Mucosa of gallbladder (tissue), 1 donor: Measurements from ENCODE around the gene GTSE1. TPM values are rescaled to one million over a fixed set of nuclear protein-coding genes. Genes with fewer than 3 reads are reported as not detected.
A peak's percentile ranks its signal among the peaks of the same experiment; 100 is the strongest.
"Not testable (repeated sequence)": the region's sequence is repeated elsewhere in the genome, so short reads cannot be mapped to it uniquely, and the experiment has no call there.

Experiments used
- DNase-seq: peaks from one replicate; pipeline ENCODE4 v3.0.0-alpha.2; 2020; ENCODE audit warnings: low spot score
- total RNA-seq: library from RNA; stranded (reverse); gene quantifications from one replicate; pipeline ENCODE4 v1.2.1, GENCODE V29; 2021
- donor health status: DM: no; HTN: no; CAD: no.

Gene GTSE1
- 1.3 TPM for total RNA-seq

- DNase-seq: peak; percentile 98
These were observed at the start of gene GTSE1 for GRCh38 chr22:46296257-46297150. GTSE1 (plus strand) TSS chr22:46296870; CDS start chr22:46297401, 531 bp downstream.

DNA sequence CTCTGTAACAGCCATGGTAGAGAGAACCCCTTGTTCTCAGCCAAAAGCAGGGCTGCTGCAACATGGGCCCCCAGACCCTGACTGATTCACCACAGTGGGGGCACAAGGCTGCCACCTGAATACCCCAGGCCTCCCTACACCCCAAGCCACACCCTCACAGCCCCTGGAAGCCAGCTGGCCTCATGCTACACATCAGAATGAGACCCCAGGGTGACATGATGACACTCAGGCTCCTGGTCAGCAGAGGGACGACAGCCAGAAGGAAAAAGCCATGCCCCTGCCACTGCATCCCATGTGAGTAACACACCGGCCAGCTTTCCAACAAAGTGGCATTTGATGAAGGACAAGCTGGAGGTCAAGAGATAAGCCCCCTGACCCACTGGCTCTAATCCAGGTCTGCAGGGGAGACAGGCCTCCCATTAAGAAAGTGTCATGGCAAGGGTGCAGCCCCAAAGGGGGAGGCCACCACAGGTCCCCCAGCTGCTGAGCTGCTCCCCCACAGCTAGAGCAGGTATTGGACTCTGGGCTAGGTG is 49.2 kb upstream of the GTSE1 start:
- DNase-seq: no peak

DNA sequence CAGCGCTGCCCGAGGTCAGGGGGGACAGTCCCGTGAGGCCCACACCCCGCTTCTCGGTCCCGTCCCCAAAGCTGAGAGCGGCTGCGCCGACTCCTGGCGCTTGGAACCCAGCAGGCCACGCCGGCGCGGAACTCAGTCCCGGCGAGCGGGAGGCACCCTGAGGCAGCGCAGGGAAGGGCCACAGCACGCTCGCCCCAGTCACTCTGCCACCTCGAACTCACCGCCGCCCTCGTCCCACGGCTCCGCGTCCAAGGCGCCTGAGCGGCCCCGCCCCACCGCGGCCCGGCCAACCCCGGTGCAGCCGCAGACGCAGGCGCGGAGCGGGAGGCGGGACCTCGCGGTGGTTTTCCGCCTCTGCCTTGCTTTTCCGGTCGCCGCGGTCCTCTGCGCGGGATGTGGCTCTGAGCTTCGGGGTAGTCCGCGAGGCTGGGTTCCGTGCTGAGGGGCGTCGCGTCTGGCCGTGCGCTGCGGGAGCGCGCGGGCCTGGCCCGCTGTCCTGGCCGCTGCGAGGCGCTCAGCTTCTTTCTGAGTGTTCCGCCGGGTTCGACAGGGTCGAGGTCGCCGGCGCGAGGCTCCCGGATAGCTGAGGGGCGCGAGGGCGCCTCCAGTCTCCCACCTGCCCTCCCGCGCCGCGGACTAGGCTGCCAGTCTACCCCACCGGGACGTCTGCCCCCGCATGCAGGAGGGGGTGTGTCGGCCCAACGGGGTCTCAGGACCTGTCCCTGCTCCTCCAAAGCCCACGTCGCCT is 46.5 kb upstream of the GTSE1 start, which contains the start of gene CDPF1:
TSS of gene CDPF1 (minus strand) at position 259 of the 748 bp plus-strand sequence. CDS start 2,009 bp downstream, outside the sequence.
- DNase-seq: peak; percentile 91

DNA sequence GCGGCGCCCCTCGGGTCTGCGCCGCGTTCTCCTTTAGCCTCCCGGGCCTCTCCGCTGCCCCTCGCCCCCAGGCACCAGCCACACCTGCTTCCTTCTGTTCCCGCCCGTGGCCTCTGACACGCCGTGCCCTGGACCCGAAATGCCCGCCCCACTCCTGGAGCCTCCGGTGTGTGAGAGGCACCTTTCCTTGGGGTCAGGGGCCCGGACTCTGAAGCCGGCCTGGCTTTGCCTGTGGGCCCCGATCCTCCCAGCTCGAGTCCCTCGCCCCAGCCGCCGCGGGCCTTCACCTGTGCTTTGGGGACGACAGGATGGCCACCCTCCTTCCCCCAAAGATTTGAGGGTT is 45.9 kb upstream of the GTSE1 start:
- no peak for DNase-seq

DNA sequence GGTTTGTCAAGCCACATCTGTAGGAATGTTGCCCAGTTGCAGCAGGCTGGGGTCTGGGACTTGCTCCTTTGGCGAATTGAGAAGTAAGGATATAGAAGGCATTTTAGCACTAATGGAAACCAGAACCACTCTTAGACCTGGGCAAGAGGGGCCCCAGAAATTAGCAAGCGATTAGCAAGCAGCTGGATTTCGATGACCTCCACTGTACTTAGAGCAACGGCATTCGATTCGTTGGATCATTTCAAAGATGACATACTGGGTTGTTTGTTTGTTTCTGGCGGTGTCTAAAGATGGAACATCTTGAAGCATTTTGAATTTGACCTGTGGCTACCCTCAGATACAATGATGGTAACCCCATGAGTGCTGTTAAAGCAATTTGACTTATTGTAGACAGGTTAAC is 45.4 kb upstream of the GTSE1 start:
- no peak for DNase-seq

GRCh38 chr22:46251816-46252380 is 44.8 kb upstream of the GTSE1 start:
- DNase-seq: no peak

DNA sequence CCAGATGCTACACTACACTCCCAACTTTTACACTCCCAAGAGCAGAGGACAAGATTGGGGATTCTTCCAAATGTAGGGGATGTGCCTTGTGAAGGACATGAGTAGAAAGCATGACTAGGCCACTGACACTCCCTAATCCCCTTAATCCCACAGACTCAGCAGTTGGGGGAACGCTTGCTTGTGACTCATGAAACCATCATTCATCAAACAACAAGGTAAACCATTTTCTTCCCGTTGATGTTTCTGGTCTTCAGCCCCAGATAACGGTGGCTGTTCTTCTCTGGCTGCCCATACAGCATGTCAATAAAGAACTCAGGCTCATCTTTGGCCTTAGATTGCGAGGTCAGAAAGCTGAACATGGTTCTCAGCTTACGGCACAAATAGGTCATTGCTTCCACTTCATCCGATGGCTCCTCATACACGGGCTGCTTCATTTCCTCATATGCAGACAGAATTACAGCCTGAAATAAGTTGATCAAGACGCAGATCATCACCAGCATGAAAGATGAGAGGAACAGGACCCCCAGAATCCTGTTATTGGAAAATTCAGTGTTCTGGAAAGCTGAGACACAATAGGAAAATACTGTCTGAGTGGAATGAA is 40.2 kb upstream of the GTSE1 start:
- DNase-seq: no peak

DNA sequence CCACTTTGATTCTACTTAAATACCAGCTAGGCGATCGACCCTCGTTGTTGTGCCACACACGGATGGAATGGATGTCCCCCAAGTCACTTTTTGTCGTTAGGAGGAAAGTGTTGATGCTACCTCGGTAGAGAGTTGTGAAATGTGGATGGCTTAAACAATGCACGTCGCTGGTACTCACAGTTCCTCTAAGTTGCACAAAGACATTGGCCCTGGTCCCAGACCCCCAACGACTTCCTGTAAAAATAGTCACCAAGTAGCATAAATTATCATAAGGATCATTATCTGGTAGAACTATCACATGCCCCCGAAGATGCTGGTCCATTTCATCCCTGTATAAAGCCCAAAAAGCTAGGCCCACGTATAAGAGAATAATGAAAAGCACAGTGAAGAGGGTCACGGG is 37.3 kb upstream of the GTSE1 start:
- no peak for DNase-seq

- no peak for DNase-seq
These were observed 36.6 kb upstream of the GTSE1 start for GRCh38 chr22:46260038-46260437.

DNA sequence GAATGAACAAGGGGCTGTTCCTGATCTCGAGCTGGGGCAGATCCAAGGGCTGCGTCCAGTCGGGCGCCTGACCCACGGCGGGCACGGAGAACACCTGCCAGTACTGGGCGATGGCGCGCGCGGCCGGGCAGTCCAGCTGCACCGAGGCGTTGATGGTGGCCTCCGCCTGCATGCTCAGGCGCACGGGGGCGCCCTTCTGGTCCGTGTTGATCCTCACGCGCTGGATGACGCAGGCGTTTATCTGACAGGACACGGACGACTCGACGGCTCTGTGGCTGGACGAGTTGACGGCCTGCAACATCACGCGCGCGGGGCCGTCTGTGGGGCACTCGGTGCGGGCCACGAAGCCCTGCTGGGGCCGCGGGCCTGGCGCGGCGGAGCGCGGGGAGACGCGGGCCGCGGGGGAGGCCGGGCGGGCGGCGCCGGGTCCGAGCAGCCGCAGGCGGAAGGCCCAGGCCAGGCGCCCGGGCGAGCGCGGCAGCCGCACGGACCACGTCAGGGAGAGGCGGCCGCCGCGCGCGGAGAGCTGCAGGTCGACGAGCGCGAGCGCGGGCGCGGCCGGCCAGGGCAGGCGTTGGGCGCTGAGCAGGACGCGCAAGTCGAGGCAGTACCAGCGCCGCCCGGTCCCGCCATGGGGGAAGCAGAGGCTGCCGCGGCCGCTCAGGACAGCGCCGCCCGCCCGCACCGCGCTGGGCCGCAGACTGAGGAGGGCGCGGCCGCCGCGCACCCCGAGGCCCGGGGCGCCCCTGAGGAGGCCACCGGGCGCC is 34.0 kb upstream of the GTSE1 start:
- peak; percentile 74 for DNase-seq

- DNase-seq: no peak
These were observed 33.5 kb upstream of the GTSE1 start, which contains the start of gene PKDREJ for GRCh38 chr22:46263216-46263590. PKDREJ (minus strand) TSS chr22:46263343; CDS start chr22:46263322, 21 bp downstream.

DNA sequence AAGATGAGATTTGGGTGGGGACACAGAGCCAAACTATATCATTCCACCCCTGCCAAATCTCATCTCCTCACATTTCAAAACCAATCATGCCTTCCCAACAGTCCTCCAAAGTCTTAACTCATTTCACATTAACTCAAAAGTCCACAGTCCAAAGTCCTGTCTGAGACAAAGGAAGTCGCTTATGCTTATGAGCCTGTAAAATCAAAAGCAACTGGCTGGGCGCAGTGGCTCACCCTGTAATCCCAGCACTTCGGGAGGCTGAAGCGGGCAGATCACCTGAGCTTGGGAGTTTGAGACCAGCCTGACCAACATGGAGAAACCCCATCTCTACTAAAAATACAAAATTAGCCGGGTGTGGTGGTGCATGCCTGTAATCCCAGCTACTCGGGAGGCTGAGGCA is 32.1 kb upstream of the GTSE1 start:
- DNase-seq: peak; percentile 65

DNA sequence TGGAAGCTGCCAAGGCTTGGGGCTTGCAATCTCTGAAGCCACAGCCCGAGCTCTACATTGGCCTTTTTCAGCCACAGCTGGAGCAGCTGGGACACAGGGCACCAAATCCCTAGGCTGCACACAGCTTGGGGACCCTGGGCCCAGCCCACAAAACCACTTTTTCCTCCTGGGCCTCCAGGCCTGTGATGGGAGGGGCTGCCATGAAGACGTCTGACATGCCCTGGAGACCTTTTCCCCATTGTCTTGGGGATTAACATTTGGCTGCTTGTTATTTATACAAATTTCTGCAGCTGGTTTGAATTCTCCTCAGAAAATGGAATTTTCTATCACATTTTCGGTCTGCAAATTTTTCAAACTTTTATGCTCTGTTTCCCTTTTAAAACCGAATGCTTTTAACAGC is 31.0 kb upstream of the GTSE1 start:
- DNase-seq: not testable (repeated sequence)

DNA sequence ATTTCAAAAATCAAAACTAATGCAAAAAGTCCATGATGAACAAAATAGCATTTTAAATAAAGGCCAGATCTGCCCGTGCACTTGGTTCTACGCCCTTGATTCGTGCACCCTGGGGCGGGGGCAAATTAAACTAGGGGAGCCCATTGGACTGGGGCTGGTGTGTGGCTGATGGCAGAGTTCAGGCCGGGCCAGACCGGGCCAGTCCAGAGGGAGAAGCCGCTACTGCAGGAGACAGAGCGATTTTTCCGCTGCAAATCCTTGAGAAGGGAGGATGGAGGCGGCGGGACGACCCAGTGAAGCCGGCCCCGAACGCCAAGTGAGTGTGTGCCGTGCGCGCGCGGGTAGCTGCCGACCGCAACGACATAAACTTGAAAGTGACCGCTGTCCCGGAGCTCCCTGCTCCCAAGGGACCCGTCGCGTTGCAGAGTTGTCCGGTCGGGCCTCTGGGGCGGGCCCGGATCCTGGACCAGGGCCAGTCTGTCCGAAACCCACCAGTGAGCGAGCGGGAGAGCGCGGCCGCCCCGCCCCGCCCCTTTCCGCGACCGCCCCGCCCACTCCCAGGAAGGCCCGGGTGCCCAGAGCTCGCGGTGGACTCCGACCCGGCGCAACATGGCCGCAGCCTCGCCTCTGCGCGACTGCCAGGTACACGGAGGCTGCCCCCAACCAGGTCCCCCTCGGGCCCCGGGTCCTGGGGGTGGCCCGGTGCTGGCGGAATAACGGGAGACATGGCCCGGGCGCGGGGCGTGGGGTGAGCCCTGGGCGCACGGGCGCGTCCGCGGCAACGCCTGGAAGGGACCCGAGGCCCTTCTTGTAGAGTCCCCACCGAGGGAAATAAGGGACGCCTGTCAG is 29.0 kb upstream of the GTSE1 start, which contains the start of gene TTC38:
TSS of gene TTC38 (plus strand) at position 578 of the 849 bp plus-strand sequence. CDS start at position 610, 32 bp downstream.
- DNase-seq: peak; percentile 93

DNA sequence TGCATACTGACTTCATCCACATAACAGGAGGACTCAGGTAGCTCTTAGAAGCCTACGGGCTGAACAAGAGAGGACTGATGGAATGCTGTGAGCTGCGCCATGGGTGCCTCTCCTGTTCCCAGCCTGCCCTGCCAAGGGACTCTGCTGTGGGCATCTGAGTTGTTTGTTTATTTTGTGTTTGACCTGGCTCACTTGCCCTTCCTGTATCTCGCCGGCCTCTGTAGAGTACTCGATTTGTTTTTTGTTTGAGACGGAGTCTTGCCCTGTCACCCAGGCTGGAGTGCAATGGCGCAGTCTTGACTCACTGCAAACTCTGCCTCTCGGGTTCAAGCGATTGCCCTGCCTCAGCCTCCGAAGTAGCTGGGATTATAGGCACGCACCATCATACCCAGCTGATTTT is 27.1 kb upstream of the GTSE1 start:
- DNase-seq: no peak

DNA sequence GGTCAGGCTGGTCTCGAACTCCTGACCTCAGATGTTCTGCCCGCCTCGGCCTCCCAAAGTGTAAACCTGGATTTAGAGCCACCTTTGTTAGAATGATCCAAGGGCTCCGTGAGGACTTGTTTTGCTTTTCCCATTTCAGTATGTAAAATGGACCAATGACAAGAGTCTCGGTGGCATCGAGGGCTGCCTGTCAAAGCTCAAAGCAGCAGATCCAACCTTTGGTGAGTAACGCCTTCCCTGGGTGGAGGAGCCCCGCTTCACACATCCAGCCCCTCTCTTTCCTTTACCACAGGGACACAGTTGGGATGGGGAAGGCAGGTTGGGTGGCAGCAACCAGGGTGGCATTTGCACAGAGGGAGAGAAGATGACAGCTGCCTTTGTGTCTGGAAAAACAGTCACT is 24.5 kb upstream of the GTSE1 start:
- no peak for DNase-seq

DNA sequence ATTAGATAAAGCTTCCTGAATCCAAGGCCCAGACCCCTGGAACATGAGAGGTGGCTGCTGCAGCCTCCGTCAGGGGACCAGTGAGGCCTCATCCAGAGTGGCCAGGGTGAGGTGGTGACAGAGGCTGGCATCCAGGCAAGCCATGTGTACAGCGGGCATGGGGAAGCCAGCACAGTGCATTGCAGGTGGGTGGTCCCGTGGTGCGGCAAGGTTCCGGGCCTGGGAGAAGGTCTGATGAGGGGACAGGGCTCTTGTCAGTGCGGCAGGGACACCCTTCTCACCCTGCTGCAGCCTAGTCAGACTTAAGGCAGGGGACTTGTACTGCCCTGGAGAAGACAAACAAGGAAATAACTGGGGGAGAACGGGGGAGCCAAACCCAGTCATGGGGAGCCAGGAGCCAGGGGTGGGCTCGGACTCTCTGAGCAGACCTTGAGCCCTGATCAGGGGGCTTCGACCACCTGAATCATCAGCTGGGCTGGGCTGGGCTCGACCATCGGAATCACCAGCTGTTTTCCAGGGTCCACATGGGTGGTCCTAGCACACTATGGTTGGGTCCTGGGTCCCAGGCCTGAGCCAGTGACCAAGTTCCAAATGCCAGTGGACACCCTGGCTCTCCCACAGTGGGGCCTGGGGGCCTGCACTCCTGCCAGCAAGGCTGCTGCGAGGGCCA is 23.8 kb upstream of the GTSE1 start:
- no peak for DNase-seq

GRCh38 chr22:46273432-46274148 is 23.1 kb upstream of the GTSE1 start:
- no peak for DNase-seq

DNA sequence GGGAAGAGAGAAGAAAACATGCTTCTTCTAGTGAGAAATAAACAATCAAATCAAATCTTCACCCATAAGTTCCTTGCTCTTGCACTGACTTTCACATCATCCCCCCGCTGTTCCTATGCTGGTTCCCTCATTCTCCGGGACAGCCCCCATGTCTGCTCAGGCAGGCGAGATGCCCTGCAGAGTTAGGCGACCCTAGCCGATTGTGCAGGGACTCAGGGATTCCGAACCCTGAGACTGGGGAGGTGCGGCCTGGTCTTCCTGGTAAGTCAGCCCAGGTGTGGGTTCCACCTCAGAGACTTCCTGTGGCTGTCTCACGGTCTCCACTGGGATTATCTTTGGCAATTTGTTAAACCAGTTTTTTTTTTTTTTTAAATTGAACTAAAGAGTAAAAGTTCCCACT is 22.3 kb upstream of the GTSE1 start:
- no peak for DNase-seq
